GM21515 (cell line): ENCODE measurements around the gene FKBP4.

ENCODE experiments used
- ATAC-seq: cut with Tn5 transposase; IDR thresholded peaks from one replicate; pipeline ENCODE4 v1.9.1; 2021; ENCODE audit not compliant: unreplicated experiment

The FKBP4 gene

DNA sequence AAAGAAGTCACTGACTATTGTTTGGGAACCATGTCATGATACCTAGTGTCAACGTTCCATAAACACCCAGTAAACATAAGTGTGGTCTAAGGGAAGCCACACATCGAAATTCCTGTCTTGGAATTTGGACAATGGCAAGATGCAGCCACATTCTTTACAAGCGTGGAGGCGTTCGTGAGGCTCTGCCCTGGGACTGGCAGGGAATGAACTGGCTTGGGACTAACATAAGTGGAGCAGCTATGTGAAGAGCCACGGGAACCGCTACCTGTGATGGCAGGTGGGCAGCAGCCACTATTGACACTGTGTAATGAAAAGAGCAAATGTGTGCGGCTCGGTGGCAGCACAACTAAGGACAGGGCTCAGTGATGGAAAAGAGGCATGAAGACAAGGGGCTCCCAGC lies 50.0 kb downstream of the FKBP4 start:
- ATAC-seq, result no peak

DNA sequence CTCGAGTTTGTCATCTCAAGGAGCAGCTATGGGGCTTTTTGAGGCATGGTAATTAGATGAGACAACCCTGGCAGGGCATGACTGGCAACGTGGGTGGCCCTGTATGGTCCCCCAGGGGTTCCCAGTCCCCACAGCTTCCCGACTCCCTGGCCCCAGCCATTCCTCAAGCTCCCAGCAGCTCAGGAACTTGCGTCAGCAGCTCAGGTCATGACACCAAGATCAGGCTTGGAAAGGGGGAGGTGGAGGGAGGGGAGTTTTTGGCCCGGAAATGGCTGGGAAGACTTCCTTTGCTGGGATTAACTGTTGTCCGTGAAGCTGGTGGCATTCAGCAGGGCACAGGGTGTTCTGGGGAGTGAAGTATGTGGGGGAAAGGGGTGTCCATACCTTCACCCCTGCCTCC lies 50.5 kb downstream of the FKBP4 start:
- ATAC-seq, result no peak

DNA sequence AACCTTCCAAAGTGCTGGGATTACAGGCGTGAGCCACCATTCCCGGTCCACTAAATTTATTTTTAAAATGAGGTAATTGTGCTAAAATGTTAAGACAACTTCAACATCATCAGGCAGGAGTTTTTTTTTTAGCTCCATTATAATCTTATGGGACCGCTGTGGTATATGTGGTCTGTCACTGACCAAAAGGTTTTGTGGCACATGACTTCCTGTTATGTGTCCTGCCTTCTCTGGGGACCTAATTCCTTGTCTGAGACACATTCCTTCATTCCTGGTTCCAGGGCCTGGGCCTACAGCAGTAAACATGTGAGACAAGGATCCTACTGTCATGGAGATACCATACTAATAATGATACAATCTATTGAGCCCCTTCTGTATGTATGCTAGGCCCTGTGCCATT lies 57.2 kb downstream of the FKBP4 start:
- no peak for ATAC-seq

DNA sequence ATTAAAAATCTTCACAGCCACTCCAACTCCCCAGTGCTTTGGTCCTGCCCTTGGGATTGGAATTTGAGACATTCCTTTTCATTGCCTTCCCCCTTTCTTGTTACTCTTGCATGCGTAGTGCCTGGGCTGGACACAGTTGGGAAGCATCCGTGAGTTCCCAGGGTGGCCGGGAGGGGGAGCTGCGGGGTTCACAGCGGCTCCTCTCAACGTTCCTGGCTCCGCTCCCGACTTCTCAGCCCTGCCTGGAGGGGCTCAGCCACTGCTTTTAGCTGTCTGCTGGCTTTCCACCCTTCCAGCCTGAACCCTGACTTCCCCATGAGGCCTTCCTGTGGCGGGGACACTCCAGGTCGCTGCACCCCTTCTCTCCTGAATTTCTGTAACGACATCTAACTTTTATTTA lies 58.9 kb downstream of the FKBP4 start:
- no peak for ATAC-seq
